Chondrocyte (in vitro differentiated cells): ENCODE measurements around the gene RRP1. TPM values are rescaled to one million over a fixed set of nuclear protein-coding genes. Genes with fewer than 3 reads are reported as not detected.
A peak's percentile ranks its signal among the peaks of the same experiment; 100 is the strongest.
"Not testable (repeated sequence)": the region's sequence is repeated elsewhere in the genome, so short reads cannot be mapped to it uniquely, and the experiment has no call there.

ENCODE experiments used
- DNase-seq: peaks from one replicate; pipeline ENCODE4 v3.0.0; 2021; ENCODE audit warnings: mixed read lengths, low spot score
- H3K27ac Mint-ChIP-seq: one replicate; pipeline ENCODE4 v1.8.0; 2021; ENCODE audit warnings: mild to moderate bottlenecking, moderate library complexity, mixed read lengths; ENCODE audit not compliant: unreplicated experiment
- H3K27me3 Mint-ChIP-seq: 2 replicates; pipeline ENCODE4 v1.8.0; 2021; ENCODE audit warnings: low read depth, mixed read lengths
- H3K36me3 Mint-ChIP-seq: 2 replicates; pipeline ENCODE4 v1.8.0; 2021; ENCODE audit warnings: low read depth, mixed read lengths
- H3K4me1 Mint-ChIP-seq: 2 replicates; pipeline ENCODE4 v1.8.0; 2021; ENCODE audit warnings: low read depth, mild to moderate bottlenecking, mixed read lengths
- H3K4me3 Mint-ChIP-seq: one replicate; pipeline ENCODE4 v1.8.0; 2021; ENCODE audit warnings: mild to moderate bottlenecking, moderate library complexity, mixed read lengths; ENCODE audit not compliant: unreplicated experiment
- H3K9me3 Mint-ChIP-seq: 2 replicates; pipeline ENCODE4 v1.8.0; 2021; ENCODE audit warnings: low read depth, mixed read lengths
- total RNA-seq: library from RNA; stranded (reverse); gene quantifications from 3 replicates; pipeline ENCODE4 v1.2.1, GENCODE V29; 2021
- TF ChIP-seq, protein P1 (sequence below): fragments of 200-600 bp; sonication (generic); IDR thresholded peaks from 2 replicates; pipeline ENCODE4 v1.5.0; 2021; ENCODE audit warnings: antibody characterized with exemption, mild to moderate bottlenecking, moderate library complexity

The RRP1 gene
- total RNA-seq, 1 donor from 2014 or later: 19.2 TPM

DNA sequence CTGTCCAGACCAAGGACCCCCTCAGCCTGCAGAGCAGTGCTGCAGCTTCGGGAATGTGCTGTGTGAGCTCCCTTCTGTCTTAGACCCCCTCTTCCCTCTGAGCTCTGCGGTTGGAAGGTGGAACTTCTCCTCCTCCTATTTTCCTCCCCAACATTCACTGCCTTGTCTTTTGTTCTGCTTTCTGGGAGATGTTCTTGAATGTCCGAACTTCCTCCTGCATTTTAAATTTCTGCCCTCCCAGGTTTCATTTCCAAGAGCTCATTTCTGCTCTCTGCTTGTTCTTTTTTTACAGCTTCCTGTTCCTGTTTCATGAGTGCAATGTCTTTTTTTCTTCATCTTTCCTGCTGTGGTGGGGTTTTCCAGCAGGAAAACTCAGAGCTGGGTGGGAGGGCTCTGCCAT, 29.3 kb downstream of the RRP1 start:
- peaks cover 3% of the 10 kb centered on the region for H3K27me3 Mint-ChIP-seq
- H3K36me3 Mint-ChIP-seq: peaks cover 5% of the 10 kb centered on the region
- H3K4me1 Mint-ChIP-seq: no peaks in the 10 kb centered on the region
- DNase-seq: no peak
- H3K9me3 Mint-ChIP-seq: peaks cover 9% of the 10 kb centered on the region
- TF ChIP-seq, protein P1, sequence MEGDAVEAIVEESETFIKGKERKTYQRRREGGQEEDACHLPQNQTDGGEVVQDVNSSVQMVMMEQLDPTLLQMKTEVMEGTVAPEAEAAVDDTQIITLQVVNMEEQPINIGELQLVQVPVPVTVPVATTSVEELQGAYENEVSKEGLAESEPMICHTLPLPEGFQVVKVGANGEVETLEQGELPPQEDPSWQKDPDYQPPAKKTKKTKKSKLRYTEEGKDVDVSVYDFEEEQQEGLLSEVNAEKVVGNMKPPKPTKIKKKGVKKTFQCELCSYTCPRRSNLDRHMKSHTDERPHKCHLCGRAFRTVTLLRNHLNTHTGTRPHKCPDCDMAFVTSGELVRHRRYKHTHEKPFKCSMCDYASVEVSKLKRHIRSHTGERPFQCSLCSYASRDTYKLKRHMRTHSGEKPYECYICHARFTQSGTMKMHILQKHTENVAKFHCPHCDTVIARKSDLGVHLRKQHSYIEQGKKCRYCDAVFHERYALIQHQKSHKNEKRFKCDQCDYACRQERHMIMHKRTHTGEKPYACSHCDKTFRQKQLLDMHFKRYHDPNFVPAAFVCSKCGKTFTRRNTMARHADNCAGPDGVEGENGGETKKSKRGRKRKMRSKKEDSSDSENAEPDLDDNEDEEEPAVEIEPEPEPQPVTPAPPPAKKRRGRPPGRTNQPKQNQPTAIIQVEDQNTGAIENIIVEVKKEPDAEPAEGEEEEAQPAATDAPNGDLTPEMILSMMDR: no peak
- no peak overlapping the region for H3K4me3 Mint-ChIP-seq
- H3K27ac Mint-ChIP-seq: no peak overlapping the region

- Mint-ChIP-seq H3K4me3 (no peak overlapping the region), H3K27ac (no peak overlapping the region), H3K36me3 (peaks cover 5% of the 10 kb centered on the region), H3K27me3 (peaks cover 2% of the 10 kb centered on the region), H3K9me3 (peaks cover 9% of the 10 kb centered on the region), H3K4me1 (peaks cover 6% of the 10 kb centered on the region)
- DNase-seq: no peak
- TF ChIP-seq, protein P1: no peak
These were observed 30.4 kb downstream of the RRP1 start for GRCh38 chr21:43819511-43820405.

DNA sequence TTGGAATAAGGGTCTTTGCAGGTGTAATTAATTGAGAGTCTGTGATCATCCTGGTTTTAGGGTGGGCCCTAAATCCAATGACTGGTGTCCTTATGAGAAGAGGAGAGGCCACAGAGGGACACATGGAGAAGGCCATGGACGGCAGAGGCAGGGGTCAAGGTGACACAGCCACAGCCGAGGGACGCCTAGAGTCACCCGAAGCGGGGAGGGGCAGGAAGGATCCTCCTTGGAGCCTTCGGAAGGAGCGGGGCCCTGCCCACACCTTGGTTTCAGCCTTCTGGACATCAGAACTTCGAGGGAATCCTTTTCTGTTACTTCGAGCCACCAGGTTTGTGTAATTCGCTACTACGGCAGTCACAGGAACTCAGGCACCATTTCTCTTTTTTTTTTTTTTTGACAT, 31.1 kb downstream of the RRP1 start:
- Mint-ChIP-seq H3K27ac (no peak overlapping the region), H3K9me3 (peaks cover 9% of the 10 kb centered on the region)

DNA sequence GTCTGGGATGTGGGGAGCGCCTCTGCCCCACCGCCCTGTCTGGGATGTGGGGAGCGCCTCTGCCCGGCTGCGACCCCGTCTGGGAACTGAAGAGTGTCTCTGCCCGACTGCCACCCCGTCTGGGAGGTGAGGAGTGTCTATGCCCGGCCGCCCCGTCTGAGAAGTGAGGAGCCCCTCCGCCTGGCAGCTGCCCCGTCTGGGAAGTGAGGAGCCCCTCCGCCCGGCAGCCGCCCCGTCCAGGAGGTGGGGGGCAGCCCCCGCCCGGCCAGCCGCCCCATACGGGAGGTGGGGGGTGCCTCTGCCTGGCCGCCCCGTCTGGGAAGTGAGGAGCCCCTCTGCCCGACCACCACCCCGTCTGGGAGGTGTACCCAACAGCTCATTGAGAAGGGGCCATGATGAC, 32.8 kb downstream of the RRP1 start:
- peaks cover 13% of the 10 kb centered on the region for H3K4me1 Mint-ChIP-seq
- H3K4me3 Mint-ChIP-seq: not testable (repeated sequence)

More for the DNA sequence above, 31.1 kb downstream of the RRP1 start:
- Mint-ChIP-seq H3K27me3 (no peaks in the 10 kb centered on the region), H3K36me3 (peaks cover 5% of the 10 kb centered on the region), H3K4me1 (peaks cover 7% of the 10 kb centered on the region), H3K4me3 (no peak overlapping the region)
- no peak for DNase-seq
- TF ChIP-seq, protein P1: no peak

GRCh38 chr21:43822741-43823140, 33.4 kb downstream of the RRP1 start:
- H3K9me3 Mint-ChIP-seq, H3K27ac Mint-ChIP-seq, H3K27me3 Mint-ChIP-seq, H3K36me3 Mint-ChIP-seq, H3K4me3 Mint-ChIP-seq, DNase-seq: not testable (repeated sequence)
- peaks cover 13% of the 10 kb centered on the region for H3K4me1 Mint-ChIP-seq

More for the DNA sequence above, 32.8 kb downstream of the RRP1 start:
- H3K9me3 Mint-ChIP-seq, H3K27me3 Mint-ChIP-seq, H3K27ac Mint-ChIP-seq, H3K36me3 Mint-ChIP-seq: not testable (repeated sequence)
- DNase-seq: peak; percentile 79

DNA sequence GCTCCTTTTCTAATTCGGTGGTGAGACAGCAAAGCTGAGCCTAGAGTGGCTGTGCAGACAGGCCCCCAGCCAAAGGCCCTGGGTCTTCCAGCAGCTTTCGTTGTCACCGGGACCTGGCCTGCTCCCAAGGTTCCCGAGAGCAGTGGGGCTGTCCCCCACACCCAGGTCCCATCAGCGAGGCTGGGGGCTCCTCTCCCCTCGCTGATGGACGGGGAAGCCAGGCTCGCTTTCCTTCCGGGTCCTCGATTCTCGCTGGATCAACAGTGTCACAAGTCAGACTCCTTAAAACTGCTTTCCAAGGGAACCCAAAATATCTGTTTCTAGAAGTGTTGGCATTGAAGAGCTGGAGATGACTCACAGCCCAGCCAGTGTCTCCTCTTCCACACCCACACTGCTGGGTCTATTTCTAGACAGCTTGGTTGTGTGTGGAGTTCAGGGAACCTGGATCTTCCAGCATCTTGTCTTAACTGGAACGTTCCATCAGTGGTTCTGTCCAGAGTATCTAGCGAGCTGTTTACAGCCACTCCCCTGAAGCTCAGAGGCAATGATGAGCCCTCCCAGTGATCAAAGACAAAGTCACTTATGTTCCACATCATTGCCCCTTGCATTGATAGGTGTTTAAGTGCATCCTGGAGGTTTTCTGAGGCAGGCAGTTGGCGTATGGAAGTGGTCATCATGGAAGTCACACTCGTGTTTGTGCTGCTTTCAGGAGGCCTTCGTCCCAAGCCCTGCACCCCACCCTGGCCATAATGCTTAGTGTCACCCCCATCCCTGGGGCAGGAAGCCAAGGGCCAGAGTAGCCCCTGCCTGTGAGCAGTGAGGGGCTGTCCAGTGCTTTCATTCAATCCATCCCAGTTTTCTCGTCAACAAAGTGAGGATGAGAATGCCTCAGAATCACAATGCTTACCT, 35.2 kb downstream of the RRP1 start:
- H3K27ac Mint-ChIP-seq: peak overlapping the region; percentile 54
- no peaks in the 10 kb centered on the region for H3K36me3 Mint-ChIP-seq
- peaks cover 13% of the 10 kb centered on the region for H3K4me1 Mint-ChIP-seq
- no peak overlapping the region for H3K4me3 Mint-ChIP-seq
- no peaks in the 10 kb centered on the region for H3K27me3 Mint-ChIP-seq
- no peak for DNase-seq
- H3K9me3 Mint-ChIP-seq: no peaks in the 10 kb centered on the region
- TF ChIP-seq, protein P1: no peak
